WTC11 (cell line): Measurements from ENCODE around the gene OSBPL6. TPM values are rescaled to one million over a fixed set of nuclear protein-coding genes. Genes with fewer than 3 reads are reported as not detected.

Experiments used
- ATAC-seq: fragments of 200-7000 bp; cut with Tn5 transposase; 2 replicates; pipeline ENCODE4 v1.10.0; 2021; ENCODE audit warnings: mild to moderate bottlenecking, moderate library complexity
- CTCF ChIA-PET: fragments of 300-600 bp; sonication (Branson Sonifier 250); formaldehyde crosslinking; loops from one replicate; lab custom pipeline; 2021; ENCODE audit warnings: antibody characterized with exemption; lab: Charles Lee
- POLR2A ChIA-PET: fragments of 350-600 bp; sonication (Branson Sonifier 250); formaldehyde crosslinking; loops from one replicate; lab custom pipeline; 2021; ENCODE audit warnings: antibody characterized with exemption; lab: Charles Lee
- DNase-seq: peaks from one replicate; pipeline ENCODE4 v3.0.0; 2021; ENCODE audit warnings: low spot score
- H3K27ac Mint-ChIP-seq: 2 replicates; pipeline ENCODE4 v1.8.0; 2021; ENCODE audit warnings: mixed read lengths
- H3K27me3 Mint-ChIP-seq: 2 replicates; pipeline ENCODE4 v1.8.0; 2021; ENCODE audit warnings: low read depth, mild to moderate bottlenecking, moderate library complexity, mixed read lengths
- H3K36me3 Mint-ChIP-seq: 2 replicates; pipeline ENCODE4 v1.8.0; 2021; ENCODE audit warnings: mixed read lengths
- H3K4me1 Mint-ChIP-seq: 2 replicates; pipeline ENCODE4 v1.8.0; 2022; ENCODE audit warnings: mixed read lengths
- H3K4me3 Mint-ChIP-seq: 2 replicates; pipeline ENCODE4 v1.8.0; 2021; ENCODE audit warnings: mild to moderate bottlenecking, moderate library complexity, mixed read lengths
- H3K9me3 Mint-ChIP-seq: 2 replicates; pipeline ENCODE4 v1.8.0; 2021; ENCODE audit warnings: mixed read lengths
- CREM ChIP-seq: sonication (generic); formaldehyde crosslinking; IDR thresholded peaks from 2 replicates; pipeline ENCODE4 v1.8.1; 2022; ENCODE audit warnings: mild to moderate bottlenecking, missing genetic modification reagents, moderate library complexity
- FOXP1 ChIP-seq: sonication (generic); formaldehyde crosslinking; IDR thresholded peaks from 2 replicates; pipeline ENCODE4 v1.8.0; 2022; ENCODE audit warnings: missing genetic modification reagents, mild to moderate bottlenecking, moderate library complexity, borderline replicate concordance
- GTF2I ChIP-seq: fragments of 250-450 bp; sonication (Bioruptor Pico); conservative IDR thresholded peaks from 2 replicates; pipeline ENCODE4 v1.4.0; 2021; ENCODE audit warnings: mild to moderate bottlenecking
- HMGXB4 ChIP-seq: sonication (generic); formaldehyde crosslinking; IDR thresholded peaks from 2 replicates; pipeline ENCODE4 v1.8.1; 2023; ENCODE audit warnings: mild to moderate bottlenecking, moderate library complexity, missing genetic modification reagents
- IRF1 ChIP-seq: sonication (generic); formaldehyde crosslinking; IDR thresholded peaks from 2 replicates; pipeline ENCODE4 v1.8.0; 2023; ENCODE audit warnings: missing genetic modification reagents
- NFATC4 ChIP-seq: fragments of 250-450 bp; sonication (Bioruptor Pico); IDR thresholded peaks from 2 replicates; pipeline ENCODE4 v1.9.0; 2021; ENCODE audit warnings: mild to moderate bottlenecking
- NFYB ChIP-seq: sonication (generic); formaldehyde crosslinking; conservative IDR thresholded peaks from 2 replicates; pipeline ENCODE4 v1.8.0; 2022; ENCODE audit warnings: low read depth, missing genetic modification reagents
- PRRX2 ChIP-seq: fragments of 250-450 bp; sonication (Bioruptor Pico); IDR thresholded peaks from 2 replicates; pipeline ENCODE4 v1.8.0; 2021; ENCODE audit warnings: mild to moderate bottlenecking
- TEAD1 ChIP-seq: sonication (generic); formaldehyde crosslinking; IDR thresholded peaks from 2 replicates; pipeline ENCODE4 v1.8.0; 2022; ENCODE audit warnings: mild to moderate bottlenecking, missing genetic modification reagents
- TP53 ChIP-seq: sonication (generic); formaldehyde crosslinking; IDR thresholded peaks from 2 replicates; pipeline ENCODE4 v1.8.1; 2023; ENCODE audit warnings: mild to moderate bottlenecking, missing genetic modification reagents
- ZNF121 ChIP-seq: sonication (generic); formaldehyde crosslinking; IDR thresholded peaks from 2 replicates; pipeline ENCODE4 v1.8.0; 2023; ENCODE audit warnings: missing genetic modification reagents
- ZNF219 ChIP-seq: sonication (generic); formaldehyde crosslinking; IDR thresholded peaks from 2 replicates; pipeline ENCODE4 v1.8.0; 2023; ENCODE audit warnings: missing genetic modification reagents, mild to moderate bottlenecking, borderline replicate concordance
- ZNF232 ChIP-seq: sonication (generic); formaldehyde crosslinking; IDR thresholded peaks from 2 replicates; pipeline ENCODE4 v1.8.0; 2022; ENCODE audit warnings: mild to moderate bottlenecking, missing genetic modification reagents
- ZNF317 ChIP-seq: sonication (generic); formaldehyde crosslinking; IDR thresholded peaks from 2 replicates; pipeline ENCODE4 v1.8.1; 2023; ENCODE audit warnings: low read depth, mild to moderate bottlenecking, moderate library complexity, missing genetic modification reagents, borderline replicate concordance
- total RNA-seq: library from RNA; stranded (reverse); gene quantifications from 3 replicates; pipeline ENCODE4 v1.2.3, GENCODE V29; 2021
- TF ChIP-seq, protein P1 (sequence below): fragments of 250-450 bp; sonication (Bioruptor Pico); IDR thresholded peaks from 2 replicates; pipeline ENCODE4 v1.9.0; 2021; ENCODE audit warnings: mild to moderate bottlenecking
- TF ChIP-seq, protein P2 (sequence below): sonication (generic); formaldehyde crosslinking; IDR thresholded peaks from 2 replicates; pipeline ENCODE4 v1.8.1; 2022; ENCODE audit warnings: low read depth, missing genetic modification reagents, borderline replicate concordance
- TF ChIP-seq, protein P3 (sequence below): sonication (generic); formaldehyde crosslinking; IDR thresholded peaks from 2 replicates; pipeline ENCODE4 v1.8.1; 2023; ENCODE audit warnings: mild to moderate bottlenecking, missing genetic modification reagents, moderate library complexity
- TF ChIP-seq, protein P4 (sequence below): sonication (generic); formaldehyde crosslinking; IDR thresholded peaks from 2 replicates; pipeline ENCODE4 v1.8.1; 2023; ENCODE audit warnings: mild to moderate bottlenecking, missing genetic modification reagents
- TF ChIP-seq, protein P5 (sequence below): sonication (generic); formaldehyde crosslinking; IDR thresholded peaks from 2 replicates; pipeline ENCODE4 v1.8.0; 2022; ENCODE audit warnings: mild to moderate bottlenecking, missing genetic modification reagents

OSBPL6 gene
- total RNA-seq, 1 experiment from 2014 or later: 9.2 TPM

DNA sequence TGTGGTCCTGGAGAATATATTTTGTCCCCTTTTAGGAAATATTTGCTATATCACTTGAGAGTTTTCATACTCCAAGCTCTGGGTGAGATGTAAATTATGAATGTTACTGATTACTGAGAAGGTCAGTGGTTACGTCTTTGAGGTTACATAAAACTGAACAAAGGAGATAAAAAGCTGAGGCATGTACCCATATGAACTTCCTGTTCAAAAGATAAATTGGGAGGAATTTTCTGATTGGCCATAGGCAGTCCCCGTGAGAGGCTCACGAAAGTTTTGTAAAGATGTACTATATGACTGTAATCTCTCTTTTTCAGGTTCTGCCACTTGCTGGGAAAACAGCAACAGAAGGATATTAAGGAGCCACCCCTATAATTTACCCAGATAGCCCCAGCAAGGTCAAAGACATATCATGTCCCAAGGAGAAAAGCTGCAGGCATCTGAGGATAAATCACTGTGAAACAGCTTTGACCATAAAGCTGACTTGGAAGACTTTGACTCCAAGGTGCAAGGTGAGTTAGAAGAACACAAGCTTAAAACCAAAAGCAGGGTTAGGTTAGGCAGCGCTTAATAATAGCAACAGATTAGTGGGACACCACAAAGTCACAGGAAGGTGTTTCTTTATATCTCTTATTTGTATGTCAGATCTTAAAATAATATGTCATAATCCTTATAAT is 90.4 kb downstream of the OSBPL6 start:
- ATAC-seq (no peak), DNase-seq (no peak)
- no peak overlapping the region for H3K27ac Mint-ChIP-seq
- peaks cover 8% of the 10 kb centered on the region; the same call in 1 of the 2 replicates for H3K9me3 Mint-ChIP-seq
- H3K4me3 Mint-ChIP-seq: no peak overlapping the region
- ChIA-PET CTCF (interaction anchor here (0.6 kb wide), 1 partner anchor 86 kb away, joined by 3 read pairs; no protein-coding TSS in a partner anchor), POLR2A (no interaction called here)
- H3K4me1 Mint-ChIP-seq: peaks cover 18% of the 10 kb centered on the region
- H3K27me3 Mint-ChIP-seq: no peaks in the 10 kb centered on the region
- no peak for TF ChIP-seq TEAD1 (CRISPR knock-in tag)
- TF ChIP-seq, protein P1, sequence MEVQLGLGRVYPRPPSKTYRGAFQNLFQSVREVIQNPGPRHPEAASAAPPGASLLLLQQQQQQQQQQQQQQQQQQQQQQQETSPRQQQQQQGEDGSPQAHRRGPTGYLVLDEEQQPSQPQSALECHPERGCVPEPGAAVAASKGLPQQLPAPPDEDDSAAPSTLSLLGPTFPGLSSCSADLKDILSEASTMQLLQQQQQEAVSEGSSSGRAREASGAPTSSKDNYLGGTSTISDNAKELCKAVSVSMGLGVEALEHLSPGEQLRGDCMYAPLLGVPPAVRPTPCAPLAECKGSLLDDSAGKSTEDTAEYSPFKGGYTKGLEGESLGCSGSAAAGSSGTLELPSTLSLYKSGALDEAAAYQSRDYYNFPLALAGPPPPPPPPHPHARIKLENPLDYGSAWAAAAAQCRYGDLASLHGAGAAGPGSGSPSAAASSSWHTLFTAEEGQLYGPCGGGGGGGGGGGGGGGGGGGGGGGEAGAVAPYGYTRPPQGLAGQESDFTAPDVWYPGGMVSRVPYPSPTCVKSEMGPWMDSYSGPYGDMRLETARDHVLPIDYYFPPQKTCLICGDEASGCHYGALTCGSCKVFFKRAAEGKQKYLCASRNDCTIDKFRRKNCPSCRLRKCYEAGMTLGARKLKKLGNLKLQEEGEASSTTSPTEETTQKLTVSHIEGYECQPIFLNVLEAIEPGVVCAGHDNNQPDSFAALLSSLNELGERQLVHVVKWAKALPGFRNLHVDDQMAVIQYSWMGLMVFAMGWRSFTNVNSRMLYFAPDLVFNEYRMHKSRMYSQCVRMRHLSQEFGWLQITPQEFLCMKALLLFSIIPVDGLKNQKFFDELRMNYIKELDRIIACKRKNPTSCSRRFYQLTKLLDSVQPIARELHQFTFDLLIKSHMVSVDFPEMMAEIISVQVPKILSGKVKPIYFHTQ (CRISPR knock-in tag): no peak
- TF ChIP-seq NFATC4 (CRISPR knock-in tag): no peak
- TF ChIP-seq, protein P2, sequence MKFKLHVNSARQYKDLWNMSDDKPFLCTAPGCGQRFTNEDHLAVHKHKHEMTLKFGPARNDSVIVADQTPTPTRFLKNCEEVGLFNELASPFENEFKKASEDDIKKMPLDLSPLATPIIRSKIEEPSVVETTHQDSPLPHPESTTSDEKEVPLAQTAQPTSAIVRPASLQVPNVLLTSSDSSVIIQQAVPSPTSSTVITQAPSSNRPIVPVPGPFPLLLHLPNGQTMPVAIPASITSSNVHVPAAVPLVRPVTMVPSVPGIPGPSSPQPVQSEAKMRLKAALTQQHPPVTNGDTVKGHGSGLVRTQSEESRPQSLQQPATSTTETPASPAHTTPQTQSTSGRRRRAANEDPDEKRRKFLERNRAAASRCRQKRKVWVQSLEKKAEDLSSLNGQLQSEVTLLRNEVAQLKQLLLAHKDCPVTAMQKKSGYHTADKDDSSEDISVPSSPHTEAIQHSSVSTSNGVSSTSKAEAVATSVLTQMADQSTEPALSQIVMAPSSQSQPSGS (CRISPR knock-in tag): no peak
- no peak for TF ChIP-seq GTF2I (CRISPR knock-in tag)
- TF ChIP-seq IRF1 (CRISPR knock-in tag): no peak
- TF ChIP-seq CREM (CRISPR knock-in tag): no peak
- TF ChIP-seq TP53: no peak
- TF ChIP-seq FOXP1 (CRISPR knock-in tag): no peak
- no peak for TF ChIP-seq ZNF121 (CRISPR knock-in tag)
- no peak for TF ChIP-seq HMGXB4 (CRISPR knock-in tag)
- TF ChIP-seq, protein P3, sequence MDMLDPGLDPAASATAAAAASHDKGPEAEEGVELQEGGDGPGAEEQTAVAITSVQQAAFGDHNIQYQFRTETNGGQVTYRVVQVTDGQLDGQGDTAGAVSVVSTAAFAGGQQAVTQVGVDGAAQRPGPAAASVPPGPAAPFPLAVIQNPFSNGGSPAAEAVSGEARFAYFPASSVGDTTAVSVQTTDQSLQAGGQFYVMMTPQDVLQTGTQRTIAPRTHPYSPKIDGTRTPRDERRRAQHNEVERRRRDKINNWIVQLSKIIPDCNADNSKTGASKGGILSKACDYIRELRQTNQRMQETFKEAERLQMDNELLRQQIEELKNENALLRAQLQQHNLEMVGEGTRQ: no peak
- no peak for TF ChIP-seq ZNF219
- TF ChIP-seq, protein P4, sequence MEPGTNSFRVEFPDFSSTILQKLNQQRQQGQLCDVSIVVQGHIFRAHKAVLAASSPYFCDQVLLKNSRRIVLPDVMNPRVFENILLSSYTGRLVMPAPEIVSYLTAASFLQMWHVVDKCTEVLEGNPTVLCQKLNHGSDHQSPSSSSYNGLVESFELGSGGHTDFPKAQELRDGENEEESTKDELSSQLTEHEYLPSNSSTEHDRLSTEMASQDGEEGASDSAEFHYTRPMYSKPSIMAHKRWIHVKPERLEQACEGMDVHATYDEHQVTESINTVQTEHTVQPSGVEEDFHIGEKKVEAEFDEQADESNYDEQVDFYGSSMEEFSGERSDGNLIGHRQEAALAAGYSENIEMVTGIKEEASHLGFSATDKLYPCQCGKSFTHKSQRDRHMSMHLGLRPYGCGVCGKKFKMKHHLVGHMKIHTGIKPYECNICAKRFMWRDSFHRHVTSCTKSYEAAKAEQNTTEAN (CRISPR knock-in tag): no peak
- TF ChIP-seq ZNF232 (CRISPR knock-in tag): no peak
- TF ChIP-seq NFYB (CRISPR knock-in tag): no peak
- TF ChIP-seq PRRX2 (CRISPR knock-in tag): no peak
- no peak for TF ChIP-seq ZNF317 (CRISPR knock-in tag)
- TF ChIP-seq, protein P5, sequence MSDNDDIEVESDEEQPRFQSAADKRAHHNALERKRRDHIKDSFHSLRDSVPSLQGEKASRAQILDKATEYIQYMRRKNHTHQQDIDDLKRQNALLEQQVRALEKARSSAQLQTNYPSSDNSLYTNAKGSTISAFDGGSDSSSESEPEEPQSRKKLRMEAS (CRISPR knock-in tag): no peak
- H3K36me3 Mint-ChIP-seq: peaks cover 2% of the 10 kb centered on the region; the same call in 1 of the 2 replicates
